HG02852 (cell line): Measurements from ENCODE around the gene TATDN2.
A peak's percentile ranks its signal among the peaks of the same experiment; 100 is the strongest.

Experiments
- ATAC-seq: cut with Tn5 transposase; IDR thresholded peaks from one replicate; pipeline ENCODE4 v1.9.1; 2021; ENCODE audit warnings: mild to moderate bottlenecking, moderate library complexity; ENCODE audit not compliant: unreplicated experiment

The TATDN2 gene

GRCh38 chr3:10315101-10315500 lies 66.8 kb downstream of the TATDN2 start:
- no peak for ATAC-seq

GRCh38 chr3:10315771-10316344 lies 67.6 kb downstream of the TATDN2 start:
- no peak for ATAC-seq

GRCh38 chr3:10317311-10317960 lies 69.2 kb downstream of the TATDN2 start:
- ATAC-seq: no peak

DNA sequence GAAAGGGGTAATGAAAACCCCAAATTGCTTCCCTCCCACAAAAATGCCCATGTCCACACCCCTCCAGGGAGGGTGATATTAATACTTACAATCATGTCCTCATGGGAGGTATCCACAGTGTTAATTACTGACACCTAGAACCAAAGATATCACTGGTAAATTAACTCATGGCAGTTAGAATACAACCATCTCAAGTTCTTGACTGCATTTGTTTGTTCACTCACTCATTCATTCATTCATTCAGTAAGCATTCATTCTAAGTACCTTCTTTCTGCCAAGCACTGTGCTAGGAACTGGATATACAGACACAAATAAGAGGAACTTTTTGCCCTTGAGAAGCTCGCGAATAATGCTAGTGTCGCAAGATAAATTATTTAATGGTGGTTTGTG lies 69.7 kb downstream of the TATDN2 start:
- no peak for ATAC-seq

DNA sequence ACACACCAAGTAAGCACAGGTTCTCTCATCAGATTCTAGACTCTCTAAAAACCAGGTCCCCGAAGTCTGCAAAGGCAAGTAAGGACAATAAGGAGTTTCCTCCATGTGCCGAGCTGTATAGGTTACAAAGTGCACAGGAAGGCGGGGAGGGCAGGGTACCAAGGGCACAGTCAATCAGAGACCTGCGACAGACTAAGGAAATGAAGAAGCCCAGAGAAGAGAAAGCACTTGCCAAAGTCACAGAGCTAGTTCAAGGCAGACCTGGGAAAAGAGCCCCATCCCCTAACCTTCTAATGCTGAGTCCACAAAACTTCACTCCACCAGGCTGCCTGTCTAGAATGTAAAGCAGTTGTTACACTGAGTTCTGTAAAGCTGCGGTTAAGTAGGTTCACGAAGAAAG lies 71.0 kb downstream of the TATDN2 start:
- ATAC-seq: no peak

GRCh38 chr3:10319804-10320203 lies 71.5 kb downstream of the TATDN2 start:
- no peak for ATAC-seq

- peak; percentile 10 for ATAC-seq
Observed at GRCh38 chr3:10320320-10320677, 72.0 kb downstream of the TATDN2 start.

DNA sequence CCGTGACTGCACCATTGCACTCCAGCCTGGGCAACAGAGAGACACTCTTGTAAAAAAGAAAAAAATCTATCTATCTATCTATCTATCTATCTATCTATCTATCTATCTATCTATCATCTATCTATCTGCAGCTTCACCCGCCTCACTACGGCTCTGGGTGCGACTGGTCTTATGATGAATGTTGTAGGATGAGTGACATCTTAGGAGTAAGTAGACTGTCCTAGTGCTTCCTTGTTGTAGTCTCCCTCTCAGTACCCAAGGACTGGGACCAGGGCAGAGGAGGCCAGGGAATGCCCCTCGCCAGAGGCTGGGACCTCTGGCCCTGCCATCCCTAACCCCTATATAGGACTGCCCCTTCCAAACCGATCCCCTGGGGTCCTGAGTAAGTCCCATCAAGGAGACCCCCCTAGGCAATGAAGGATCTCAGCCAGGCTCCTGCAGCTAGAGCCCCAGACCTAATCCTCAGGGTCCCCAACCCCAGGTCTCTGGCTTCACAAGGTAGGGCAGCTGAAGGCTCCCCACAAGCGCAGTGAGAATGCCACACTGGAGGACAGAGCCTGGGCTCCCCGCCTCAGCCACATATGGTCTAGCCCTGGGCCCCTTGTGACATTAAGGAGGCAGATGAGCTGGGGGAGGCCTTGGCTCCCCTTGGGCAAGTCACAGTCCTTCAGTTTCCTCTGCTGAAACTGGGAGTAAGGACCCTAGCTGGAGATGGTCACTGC lies 73.5 kb downstream of the TATDN2 start:
- no peak for ATAC-seq

DNA sequence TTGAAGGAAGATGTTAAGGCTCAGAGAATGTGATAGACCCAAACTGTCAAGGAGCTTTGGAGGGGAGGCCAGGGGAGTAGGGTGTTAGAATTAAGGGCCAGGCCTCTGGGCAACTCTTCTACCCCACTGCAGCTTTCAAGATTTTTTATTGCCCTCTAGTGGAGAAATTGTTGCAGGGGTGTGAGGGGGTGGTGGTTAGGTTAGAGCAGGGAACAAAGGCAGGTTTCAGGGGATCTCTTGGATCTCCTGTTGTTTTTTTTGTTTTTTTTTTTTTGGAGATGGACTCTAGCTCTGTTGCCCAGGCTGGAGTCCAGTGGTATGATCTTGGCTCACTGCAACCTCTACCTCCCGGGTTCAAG lies 74.1 kb downstream of the TATDN2 start:
- no peak for ATAC-seq

DNA sequence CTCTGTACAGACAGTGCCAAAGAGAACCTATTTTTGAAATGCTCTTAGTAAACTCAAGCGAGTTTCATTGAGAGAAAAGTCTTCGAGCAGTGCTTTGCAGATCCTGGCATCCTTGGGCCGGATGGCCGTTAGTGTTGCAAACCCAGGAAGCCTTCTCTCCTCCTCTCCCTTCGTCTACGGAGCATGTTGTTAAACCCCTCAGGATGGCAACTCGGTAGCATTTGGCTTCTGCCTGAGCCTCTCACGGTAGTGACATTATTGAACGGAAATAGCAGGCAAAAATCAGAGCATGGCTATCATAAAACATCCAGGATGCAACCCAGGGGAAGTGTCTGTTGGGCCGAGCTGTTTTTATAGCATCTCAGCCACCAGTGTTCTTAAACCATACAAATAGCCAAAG lies 79.3 kb downstream of the TATDN2 start:
- no peak for ATAC-seq

GRCh38 chr3:10328460-10329071 lies 80.3 kb downstream of the TATDN2 start:
- no peak for ATAC-seq

DNA sequence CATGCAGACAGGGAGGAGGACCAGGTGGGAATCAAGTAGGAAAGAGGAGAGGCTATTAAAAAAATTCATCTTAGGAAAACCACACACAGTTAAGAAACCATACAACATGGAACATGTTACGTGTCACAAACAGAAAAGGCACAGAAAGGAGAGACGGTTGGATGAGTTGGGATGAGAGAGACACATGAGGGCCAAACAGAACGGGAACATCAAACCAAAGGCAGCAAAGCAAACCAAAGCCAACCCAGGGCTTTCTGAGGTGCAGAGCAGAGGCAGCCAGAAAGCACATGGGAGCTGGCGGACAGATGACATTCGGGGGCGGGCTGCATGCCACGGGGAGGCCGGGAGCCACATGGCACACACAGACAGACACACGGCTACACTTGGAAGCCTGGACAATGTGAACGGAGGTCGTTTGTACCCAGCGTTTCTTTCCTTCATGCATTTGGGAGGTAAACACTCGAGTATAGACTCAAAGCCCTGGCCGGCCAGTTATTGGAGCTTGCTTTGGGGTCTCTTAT lies 81.3 kb downstream of the TATDN2 start:
- no peak for ATAC-seq

- ATAC-seq: no peak
Observed at GRCh38 chr3:10330319-10330718, 82.1 kb downstream of the TATDN2 start.
